ENCODE measurements around the gene C11orf87. TPM values are rescaled to one million over a fixed set of nuclear protein-coding genes. Genes with fewer than 3 reads are reported as not detected.

Gene C11orf87
- total and polyA plus RNA-seq, 9 of the 15 experiments (the other 6 are each of a cell fraction or from before 2014, with no cell fraction given), result not detected

DNA sequence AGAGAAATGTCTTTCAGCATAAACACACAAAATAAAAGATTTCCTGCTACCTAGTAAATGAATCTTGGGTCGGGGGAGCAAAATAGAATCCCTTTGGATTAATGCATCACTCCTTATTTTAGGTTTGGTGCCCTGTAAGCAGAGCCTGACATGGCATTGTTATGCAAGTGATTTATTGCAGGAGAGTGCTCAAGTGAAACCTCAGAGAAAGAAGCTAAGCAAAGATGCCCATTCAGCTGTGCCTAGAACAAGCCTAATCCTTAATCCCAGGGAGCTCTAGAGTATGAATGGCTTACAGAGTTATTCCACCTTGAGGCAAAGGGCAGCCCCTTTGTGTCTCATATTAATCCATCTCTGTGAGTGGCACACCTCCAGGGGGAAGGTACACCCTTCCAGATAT is 21.1 kb downstream of the C11orf87 start:
- DNase-seq (ENCODE audit: extremely low read depth in 1 of 4, low spot score in 3 of 4), result no peak
- in situ Hi-C loops (cut with MboI) (no loop called here), intact Hi-C loops (cut with micrococcal nuclease) (no loop called here)
- FAIRE-seq, result no peak
- Histone ChIP-seq H4K20me1 (replicated peaks; ENCODE audit: control insufficient read depth, insufficient read depth, low read length) (no peaks in the 10 kb centered on the region), H3K4me3 (no peak overlapping the region), H3K9me1 (ENCODE audit: control insufficient read depth, insufficient read depth, low read length) (no peaks in the 10 kb centered on the region), H3K36me3 (ENCODE audit: control insufficient read depth, insufficient read depth, low read length) (no peaks in the 10 kb centered on the region), H2AFZ (ENCODE audit: low read depth, low read length) (no peak overlapping the region), H3K4me1 (replicated peaks in 1 of 2; ENCODE audit: control insufficient read depth in 2 of 2, insufficient read depth in 2 of 2, low read length in 2 of 2) (no peaks in the 10 kb centered on the region), H3K9me3 (replicated peaks; ENCODE audit: control insufficient read depth, insufficient read depth, low read depth, low read length) (no peaks in the 10 kb centered on the region), H3K27ac (ENCODE audit: extremely low read depth, low read depth, low read length) (no peak overlapping the region), H3K9ac (ENCODE audit: insufficient read depth in 1 of 2, low read depth in 2 of 2, low read length in 2 of 2) (no peak overlapping the region), H3K79me2 (ENCODE audit: control insufficient read depth, insufficient read depth, low read length) (no peaks in the 10 kb centered on the region), H3K27me3 (ENCODE audit: control insufficient read depth in 2 of 2, insufficient read depth in 2 of 2, low read length in 2 of 2) (no peaks in the 10 kb centered on the region), H3K4me2 (ENCODE audit: insufficient read depth, low read length) (no peak overlapping the region)
- ChIA-PET CTCF (ENCODE audit: low intra/inter-chr PET ratio) (no interaction called here), POLR2A (interaction anchor here (0.6 kb wide), 1 partner anchor 1330 kb away, joined by 3 read pairs; no protein-coding TSS in a partner anchor)
- no TSS peak for BruUV-seq (replicated peaks)
- no peak for ATAC-seq
- 0% methylated on average over 1 of the region's 1 CpG for whole genome bisulfite sequencing (ENCODE audit: insufficient coverage, low coverage, missing lambda C conversion rate)
- TF ChIP-seq CHD4 (IDR thresholded peaks at IDR 0.05; ENCODE audit: insufficient read depth, insufficient replicate concordance, low read depth, low read length, poor library complexity, severe bottlenecking), result no peak
- TF ChIP-seq ZNF766 (CRISPR knock-in tag; conservative IDR thresholded peaks at IDR 0.05), result no peak
- no peak for TF ChIP-seq ZFP36 (IDR thresholded peaks at IDR 0.05; ENCODE audit: low read depth, low read length, partially characterized antibody)
- TF ChIP-seq HDGF (IDR thresholded peaks at IDR 0.05), result no peak
- no peak for TF ChIP-seq THRA (IDR thresholded peaks at IDR 0.05)
- no peak for TF ChIP-seq E2F5 (CRISPR knock-in tag; IDR thresholded peaks at IDR 0.05)

Data from K562 (cell line).